Activated CD4-positive, alpha-beta T cell treated with anti-CD3 and anti-CD28 coated beads, Interleukin-2, Interleukin-4, amounts not matched to agents 100 ng/mL and 50 ng/mL, durations not matched to agents 16 hours and 8 hours (primary cell): ENCODE measurements around the gene HS3ST2.
A peak's percentile ranks its signal among the peaks of the same experiment; 100 is the strongest.
"Not testable (repeated sequence)": the region's sequence is repeated elsewhere in the genome, so short reads cannot be mapped to it uniquely, and the experiment has no call there.

Experiments used
- DNase-seq: peaks from one replicate; pipeline ENCODE4 v3.0.0-alpha.2; 2020; ENCODE audit warnings: low spot score

HS3ST2 gene

GRCh38 chr16:22934786-22935185 lies 120.8 kb downstream of the HS3ST2 start:
- no peak for DNase-seq

DNA sequence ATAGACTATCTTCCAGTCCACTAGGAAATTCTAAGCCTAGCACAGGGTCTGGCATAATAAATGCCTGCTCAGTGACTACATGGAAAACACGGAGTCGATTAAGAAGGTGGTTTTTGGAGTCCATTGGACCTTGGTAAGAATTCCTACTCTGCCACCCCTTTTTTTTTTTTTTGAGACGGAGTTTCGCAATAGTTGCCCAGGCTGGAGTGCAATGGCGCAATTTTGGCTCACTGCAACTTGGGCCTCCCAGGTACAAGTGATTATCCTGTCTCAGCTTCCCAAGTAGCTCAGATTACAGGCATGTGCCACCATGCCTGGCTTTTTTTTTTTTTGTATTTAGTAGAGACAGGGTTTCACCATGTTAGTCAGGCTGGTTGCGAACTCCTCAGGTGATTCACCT lies 123.2 kb downstream of the HS3ST2 start:
- no peak for DNase-seq

- DNase-seq = no peak
Measured at GRCh38 chr16:22938647-22939046, 124.7 kb downstream of the HS3ST2 start.

- not testable (repeated sequence) for DNase-seq
Measured at GRCh38 chr16:22939744-22940363, 125.9 kb downstream of the HS3ST2 start.

DNA sequence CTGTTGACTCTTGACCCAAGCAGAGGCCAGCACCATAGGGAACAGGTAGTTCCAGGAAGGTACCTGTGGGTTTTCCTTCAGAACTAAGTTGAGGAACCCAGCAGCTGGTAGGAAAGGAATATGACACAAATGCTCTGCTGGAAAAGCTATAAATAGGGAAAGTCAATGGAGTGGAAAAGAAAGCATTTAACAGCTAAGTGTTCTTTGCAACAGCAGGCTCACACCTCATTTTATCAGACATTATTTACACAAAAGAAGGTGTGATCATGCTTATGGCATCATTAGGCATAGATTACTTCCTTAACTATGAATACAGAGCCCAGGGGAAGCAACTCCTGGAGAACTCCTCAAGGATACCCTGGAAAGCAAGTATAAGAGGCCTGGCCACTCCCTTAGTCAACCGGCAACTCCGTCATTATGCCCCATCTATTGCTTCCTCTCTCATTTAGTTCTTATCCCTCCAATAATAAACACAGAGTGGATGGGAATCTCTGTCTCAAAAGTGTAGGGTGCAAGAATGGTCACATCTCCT lies 128.1 kb downstream of the HS3ST2 start:
- DNase-seq = no peak

- no peak for DNase-seq
Measured at GRCh38 chr16:22942811-22943210, 128.8 kb downstream of the HS3ST2 start.

- DNase-seq = no peak
Measured at GRCh38 chr16:22945361-22945760, 131.4 kb downstream of the HS3ST2 start.

DNA sequence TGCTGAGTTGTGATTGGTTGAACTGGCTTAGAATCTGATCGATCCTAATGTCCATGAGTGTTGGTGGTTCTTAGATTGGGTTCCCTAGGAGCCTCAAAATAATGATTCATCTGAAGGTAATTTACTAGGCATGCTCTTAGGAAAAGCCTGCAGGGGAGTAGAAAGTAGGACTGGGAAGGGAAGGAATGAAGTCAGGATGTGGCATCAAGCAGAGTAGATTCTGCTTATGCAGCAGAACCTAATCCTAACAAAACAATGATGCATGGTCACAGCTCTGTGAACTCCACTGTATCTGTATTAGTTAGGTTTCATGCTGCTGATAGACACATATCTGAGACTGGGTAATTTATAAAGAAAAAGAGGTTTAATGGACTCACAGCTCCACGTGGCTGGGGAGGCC lies 132.5 kb downstream of the HS3ST2 start:
- no peak for DNase-seq

DNA sequence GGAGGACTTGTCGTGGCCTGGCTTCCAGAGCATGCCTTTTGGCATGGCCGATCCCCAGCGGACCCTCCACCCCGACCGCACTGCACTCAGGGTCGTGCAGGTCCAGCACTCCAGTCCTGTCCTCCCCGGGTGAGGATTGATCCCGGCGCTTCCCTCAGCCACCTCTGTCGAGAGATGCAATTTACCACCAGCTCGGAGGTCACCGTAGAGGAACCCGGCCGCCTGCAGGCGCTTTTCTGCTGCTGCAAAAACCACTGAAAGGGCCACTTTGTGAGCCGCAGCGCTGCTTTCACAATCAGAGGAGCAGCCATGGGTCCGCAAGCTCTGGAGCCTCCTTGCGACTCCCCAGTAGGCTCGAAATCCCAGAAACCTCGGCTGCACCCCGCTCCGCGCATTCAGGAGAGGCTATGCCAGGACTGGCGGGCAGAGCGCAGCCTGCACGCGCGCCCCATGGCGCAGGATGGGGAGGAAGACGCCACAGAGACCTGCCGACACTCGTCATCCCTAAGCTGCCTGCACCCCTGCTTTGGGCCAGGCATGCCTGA lies 134.2 kb downstream of the HS3ST2 start:
- DNase-seq = no peak

DNA sequence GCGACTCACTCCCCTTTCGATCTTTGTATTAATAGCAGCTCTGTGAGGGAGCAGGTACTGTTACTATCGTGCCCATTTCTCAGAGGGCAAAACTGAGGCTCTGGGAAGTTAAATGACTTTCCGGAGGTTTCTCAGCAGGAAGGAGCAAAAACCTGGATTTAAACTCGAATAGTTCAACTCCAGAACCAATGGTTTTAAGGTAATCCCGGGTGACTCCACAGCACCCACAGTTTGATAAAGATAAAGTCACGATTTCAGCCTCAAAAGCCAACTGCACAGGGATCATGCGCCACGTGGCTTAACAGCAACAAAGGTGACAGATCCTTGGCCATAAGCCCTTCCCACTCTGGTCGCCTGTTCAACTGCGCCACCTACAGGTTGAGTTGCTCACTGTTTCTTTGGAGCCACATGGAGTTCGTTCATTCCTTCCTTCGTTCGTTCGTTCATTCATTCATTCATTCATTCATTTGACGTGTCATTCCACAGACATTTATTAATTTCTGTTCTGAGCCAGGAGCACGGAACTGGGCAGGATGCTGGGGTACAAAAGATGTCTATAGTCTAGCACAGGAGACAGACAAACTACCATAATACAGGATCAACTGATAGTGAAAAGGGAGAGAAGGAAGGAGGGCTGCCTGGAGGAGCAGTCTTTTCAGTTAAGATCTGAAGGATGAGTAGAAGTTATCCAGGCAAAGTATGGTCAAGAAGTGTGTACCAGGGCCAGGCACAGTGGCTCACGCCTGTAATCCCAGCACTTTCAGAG lies 134.8 kb downstream of the HS3ST2 start:
- DNase-seq = peak; percentile 64

DNA sequence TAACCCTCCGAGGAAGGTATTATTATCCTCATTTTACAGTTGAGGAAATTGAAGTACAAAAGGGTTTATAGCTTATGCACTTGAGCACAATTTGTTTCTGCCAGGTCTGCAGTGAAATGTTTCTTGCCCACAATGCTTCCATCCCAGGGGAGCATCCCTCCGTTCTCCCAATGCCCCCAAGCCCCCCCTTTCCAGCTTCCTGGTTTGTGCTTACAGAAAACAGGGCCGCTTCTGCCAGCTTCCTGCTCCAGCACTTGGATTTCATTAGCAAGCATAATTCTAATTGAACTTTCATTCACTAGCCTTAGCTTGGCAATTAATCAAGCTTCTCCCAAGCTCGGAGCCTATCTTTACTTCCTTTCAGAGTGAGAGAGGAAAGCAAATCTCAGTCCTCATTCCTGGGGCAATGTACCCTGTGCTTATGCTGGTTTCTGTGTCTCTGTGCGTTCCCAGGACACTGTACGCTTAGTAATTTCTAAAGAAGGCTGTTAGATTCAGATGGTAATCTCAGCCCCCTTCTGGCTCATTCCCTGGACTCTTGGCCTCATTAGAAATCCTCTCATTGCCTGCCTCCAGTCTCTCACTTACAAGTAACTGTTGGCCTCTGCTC lies 141.6 kb downstream of the HS3ST2 start:
- no peak for DNase-seq

- DNase-seq = no peak
Measured at GRCh38 chr16:22961206-22961605, 147.2 kb downstream of the HS3ST2 start.

GRCh38 chr16:22962905-22963304 lies 148.9 kb downstream of the HS3ST2 start:
- DNase-seq = no peak
